Liver (tissue), 3 donors: ENCODE results near the gene PPP6R3.

ENCODE experiments used
- CTCF ChIP-seq: fragments of 150-350 bp; IDR thresholded peaks from 2 replicates; pipeline ENCODE4 v1.5.1; 2017; ENCODE audit warnings: improper control_type of control experiment, low read depth, low read length; ENCODE audit not compliant: missing input control
- REST ChIP-seq: IDR thresholded peaks from 2 replicates; pipeline ENCODE4 v1.6.1; 2016; ENCODE audit warnings: antibody characterized with exemption, mild to moderate bottlenecking
- TAF1 ChIP-seq: conservative IDR thresholded peaks from 2 replicates; pipeline ENCODE4 v1.6.1; 2016; ENCODE audit warnings: antibody characterized with exemption, mild to moderate bottlenecking
- YY1 ChIP-seq: IDR thresholded peaks from 2 replicates; pipeline ENCODE4 v1.6.1; 2016; ENCODE audit warnings: antibody characterized with exemption, mild to moderate bottlenecking
- donor health status: healthy.
- donor health status: healthy.

- no peak for TF ChIP-seq CTCF
- TF ChIP-seq REST, result no peak
- TF ChIP-seq TAF1, result no peak
- TF ChIP-seq YY1, result peak; percentile 66
Measured at GRCh38 chr11:68460741-68461574, at the start of gene PPP6R3.
